AG09319 (cell line): ENCODE data around the gene TMEM181.

Experiments used
- DNase-seq: peaks from one replicate; pipeline ENCODE4 v3.0.0-alpha.2; 2010; ENCODE audit warnings: low read depth; ENCODE audit errors: extremely low read depth
- CTCF ChIP-seq: IDR thresholded peaks from 2 replicates; pipeline ENCODE4 v1.5.1; 2011; ENCODE audit warnings: low read depth, mild to moderate bottlenecking, inconsistent platforms, low read length, moderate library complexity

The TMEM181 gene

GRCh38 chr6:158572653-158573541, 13.0 kb downstream of the TMEM181 start:
- TF ChIP-seq CTCF, result no peak

GRCh38 chr6:158573542-158573931, 13.6 kb downstream of the TMEM181 start:
- no peak for TF ChIP-seq CTCF
- no peak for DNase-seq

More at GRCh38 chr6:158572653-158573541, 13.0 kb downstream of the TMEM181 start:
- DNase-seq, result no peak

- no peak for DNase-seq
- TF ChIP-seq CTCF, result no peak
Observed at GRCh38 chr6:158574800-158575199, 14.9 kb downstream of the TMEM181 start.

- DNase-seq, result no peak
- TF ChIP-seq CTCF, result no peak
Observed at GRCh38 chr6:158575550-158575949, 15.7 kb downstream of the TMEM181 start.

GRCh38 chr6:158584236-158584651, 24.4 kb downstream of the TMEM181 start:
- no peak for DNase-seq
- no peak for TF ChIP-seq CTCF

GRCh38 chr6:158586652-158587051, 26.8 kb downstream of the TMEM181 start:
- no peak for TF ChIP-seq CTCF
- no peak for DNase-seq

GRCh38 chr6:158589366-158589765, 29.5 kb downstream of the TMEM181 start:
- DNase-seq, result no peak
- no peak for TF ChIP-seq CTCF
